DOHH2 (cell line): ENCODE data around the gene KCNN3.

ENCODE experiments used
- H3F3A ChIP-seq: fragments of 200-600 bp; sonication (generic), shearing (Covaris generic); 2 replicates; pipeline ENCODE4 v1.6.0; 2016; ENCODE audit warnings: antibody characterized with exemption, mild to moderate bottlenecking; ENCODE audit not compliant: control insufficient read depth, insufficient read depth
- H3K27ac ChIP-seq: fragments of 200-600 bp; sonication (generic); 2 replicates; pipeline ENCODE4 v1.5.1; 2014; ENCODE audit warnings: low read depth, mild to moderate bottlenecking, low read length, moderate library complexity
- H3K27me3 ChIP-seq: fragments of 200-600 bp; sonication (generic); 2 replicates; pipeline ENCODE4 v1.6.1; 2014; ENCODE audit warnings: mild to moderate bottlenecking, low read length, mixed read lengths; ENCODE audit not compliant: control insufficient read depth
- H3K36me3 ChIP-seq: fragments of 200-600 bp; sonication (generic); 2 replicates; pipeline ENCODE4 v1.6.1; 2014; ENCODE audit warnings: mild to moderate bottlenecking, low read length, moderate library complexity, mixed read lengths; ENCODE audit not compliant: control insufficient read depth
- H3K4me1 ChIP-seq: fragments of 200-600 bp; sonication (generic); 2 replicates; pipeline ENCODE4 v1.6.1; 2014; ENCODE audit warnings: mild to moderate bottlenecking, low read length, mixed read lengths; ENCODE audit not compliant: control insufficient read depth
- H3K4me2 ChIP-seq: fragments of 200-600 bp; sonication (generic); 2 replicates; pipeline ENCODE4 v1.6.0; 2014; ENCODE audit warnings: mild to moderate bottlenecking, low read length, moderate library complexity
- H3K4me3 ChIP-seq: fragments of 200-600 bp; sonication (generic); 2 replicates; pipeline ENCODE4 v1.5.1; 2014; ENCODE audit warnings: mild to moderate bottlenecking, low read length, mixed read lengths
- H3K79me2 ChIP-seq: fragments of 200-600 bp; sonication (generic); 2 replicates; pipeline ENCODE4 v1.6.1; 2014; ENCODE audit warnings: mild to moderate bottlenecking, low read length, mixed read lengths; ENCODE audit not compliant: control insufficient read depth
- H3K9me2 ChIP-seq: fragments of 200-600 bp; sonication (generic); replicated peaks from 2 replicates; pipeline ENCODE4 v1.6.1; 2014; ENCODE audit warnings: mild to moderate bottlenecking, low read length, mixed read lengths; ENCODE audit not compliant: control insufficient read depth
- H3K9me3 ChIP-seq: fragments of 200-600 bp; sonication (generic); 2 replicates; pipeline ENCODE4 v1.6.1; 2014; ENCODE audit warnings: antibody characterized with exemption, low read length, mixed read lengths; ENCODE audit not compliant: control insufficient read depth, insufficient read depth
- H4K20me1 ChIP-seq: fragments of 200-600 bp; sonication (generic); 2 replicates; pipeline ENCODE4 v1.6.0; 2014; ENCODE audit warnings: low read depth, mild to moderate bottlenecking, antibody characterized with exemption, low read length, moderate library complexity; ENCODE audit not compliant: control insufficient read depth, insufficient read depth
- CTCF ChIP-seq: fragments of 200-600 bp; sonication (generic); IDR thresholded peaks from one replicate; pipeline ENCODE4 v1.5.1; 2014; ENCODE audit warnings: antibody characterized with exemption, mild to moderate bottlenecking, low read depth, low read length; ENCODE audit not compliant: poor library complexity, severe bottlenecking
- EZH2phosphoT487 ChIP-seq: fragments of 200-600 bp; sonication (generic); IDR thresholded peaks from 2 replicates; pipeline ENCODE4 v1.6.1; 2017; ENCODE audit warnings: borderline replicate concordance, mild to moderate bottlenecking, antibody characterized with exemption, low read length, moderate library complexity, mixed read lengths

The KCNN3 gene

GRCh38 chr1:154779551-154780189 is 90.4 kb downstream of the KCNN3 start:
- no peaks in the 10 kb centered on the region for H3F3A ChIP-seq
- H3K4me3 ChIP-seq, result no peak overlapping the region
- no peak overlapping the region for H3K27ac ChIP-seq
- no peak for TF ChIP-seq EZH2phosphoT487
- TF ChIP-seq CTCF, result no peak
- H3K9me2 ChIP-seq, result no peaks in the 10 kb centered on the region
- peaks cover 13% of the 10 kb centered on the region; the same call in 1 of the 2 replicates for H3K79me2 ChIP-seq
- H3K4me1 ChIP-seq, result peaks cover 5% of the 10 kb centered on the region
- no peaks in the 10 kb centered on the region for H3K9me3 ChIP-seq
- H4K20me1 ChIP-seq, result no peaks in the 10 kb centered on the region; the same call in 1 of the 2 replicates
- peaks cover 41% of the 10 kb centered on the region for H3K36me3 ChIP-seq
- no peak overlapping the region for H3K4me2 ChIP-seq
- no peaks in the 10 kb centered on the region for H3K27me3 ChIP-seq

- no peak for TF ChIP-seq EZH2phosphoT487
Observed at GRCh38 chr1:154778944-154779343, 91.1 kb downstream of the KCNN3 start.

GRCh38 chr1:154778275-154778674 is 91.8 kb downstream of the KCNN3 start:
- Histone ChIP-seq H3K79me2 (peaks cover 8% of the 10 kb centered on the region; the same call in 1 of the 2 replicates), H3K4me1 (peaks cover 16% of the 10 kb centered on the region), H3K36me3 (peaks cover 46% of the 10 kb centered on the region), H3K9me2 (no peaks in the 10 kb centered on the region), H4K20me1 (no peaks in the 10 kb centered on the region; the same call in 1 of the 2 replicates), H3K27ac (no peak overlapping the region), H3K27me3 (no peaks in the 10 kb centered on the region), H3K4me2 (no peak overlapping the region), H3K4me3 (no peak overlapping the region), H3F3A (no peaks in the 10 kb centered on the region), H3K9me3 (no peaks in the 10 kb centered on the region)
- no peak for TF ChIP-seq CTCF
- TF ChIP-seq EZH2phosphoT487, result no peak

More at GRCh38 chr1:154778944-154779343, 91.1 kb downstream of the KCNN3 start:
- Histone ChIP-seq H3K9me2 (no peaks in the 10 kb centered on the region), H3K79me2 (peaks cover 8% of the 10 kb centered on the region; the same call in 1 of the 2 replicates), H3K27ac (no peak overlapping the region), H4K20me1 (no peaks in the 10 kb centered on the region; the same call in 1 of the 2 replicates), H3K27me3 (no peaks in the 10 kb centered on the region), H3K4me1 (peaks cover 13% of the 10 kb centered on the region), H3F3A (no peaks in the 10 kb centered on the region), H3K4me2 (no peak overlapping the region), H3K36me3 (peaks cover 41% of the 10 kb centered on the region), H3K4me3 (no peak overlapping the region), H3K9me3 (no peaks in the 10 kb centered on the region)

GRCh38 chr1:154777781-154778180 is 92.3 kb downstream of the KCNN3 start:
- H3K79me2 ChIP-seq, result peaks cover 8% of the 10 kb centered on the region; the same call in 1 of the 2 replicates
- no peaks in the 10 kb centered on the region for H3F3A ChIP-seq
- H4K20me1 ChIP-seq, result no peaks in the 10 kb centered on the region; the same call in 1 of the 2 replicates
- H3K9me2 ChIP-seq, result no peaks in the 10 kb centered on the region
- no peak overlapping the region for H3K27ac ChIP-seq
- H3K9me3 ChIP-seq, result no peaks in the 10 kb centered on the region
- TF ChIP-seq EZH2phosphoT487, result no peak
- no peak for TF ChIP-seq CTCF
- H3K4me2 ChIP-seq, result no peak overlapping the region
- H3K36me3 ChIP-seq, result peaks cover 47% of the 10 kb centered on the region
- no peaks in the 10 kb centered on the region for H3K27me3 ChIP-seq
- peaks cover 16% of the 10 kb centered on the region for H3K4me1 ChIP-seq
- no peak overlapping the region for H3K4me3 ChIP-seq
